ENCODE results near the gene ACAD11.

Gene ACAD11, protein sequence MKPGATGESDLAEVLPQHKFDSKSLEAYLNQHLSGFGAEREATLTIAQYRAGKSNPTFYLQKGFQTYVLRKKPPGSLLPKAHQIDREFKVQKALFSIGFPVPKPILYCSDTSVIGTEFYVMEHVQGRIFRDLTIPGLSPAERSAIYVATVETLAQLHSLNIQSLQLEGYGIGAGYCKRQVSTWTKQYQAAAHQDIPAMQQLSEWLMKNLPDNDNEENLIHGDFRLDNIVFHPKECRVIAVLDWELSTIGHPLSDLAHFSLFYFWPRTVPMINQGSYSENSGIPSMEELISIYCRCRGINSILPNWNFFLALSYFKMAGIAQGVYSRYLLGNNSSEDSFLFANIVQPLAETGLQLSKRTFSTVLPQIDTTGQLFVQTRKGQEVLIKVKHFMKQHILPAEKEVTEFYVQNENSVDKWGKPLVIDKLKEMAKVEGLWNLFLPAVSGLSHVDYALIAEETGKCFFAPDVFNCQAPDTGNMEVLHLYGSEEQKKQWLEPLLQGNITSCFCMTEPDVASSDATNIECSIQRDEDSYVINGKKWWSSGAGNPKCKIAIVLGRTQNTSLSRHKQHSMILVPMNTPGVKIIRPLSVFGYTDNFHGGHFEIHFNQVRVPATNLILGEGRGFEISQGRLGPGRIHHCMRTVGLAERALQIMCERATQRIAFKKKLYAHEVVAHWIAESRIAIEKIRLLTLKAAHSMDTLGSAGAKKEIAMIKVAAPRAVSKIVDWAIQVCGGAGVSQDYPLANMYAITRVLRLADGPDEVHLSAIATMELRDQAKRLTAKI

DNA sequence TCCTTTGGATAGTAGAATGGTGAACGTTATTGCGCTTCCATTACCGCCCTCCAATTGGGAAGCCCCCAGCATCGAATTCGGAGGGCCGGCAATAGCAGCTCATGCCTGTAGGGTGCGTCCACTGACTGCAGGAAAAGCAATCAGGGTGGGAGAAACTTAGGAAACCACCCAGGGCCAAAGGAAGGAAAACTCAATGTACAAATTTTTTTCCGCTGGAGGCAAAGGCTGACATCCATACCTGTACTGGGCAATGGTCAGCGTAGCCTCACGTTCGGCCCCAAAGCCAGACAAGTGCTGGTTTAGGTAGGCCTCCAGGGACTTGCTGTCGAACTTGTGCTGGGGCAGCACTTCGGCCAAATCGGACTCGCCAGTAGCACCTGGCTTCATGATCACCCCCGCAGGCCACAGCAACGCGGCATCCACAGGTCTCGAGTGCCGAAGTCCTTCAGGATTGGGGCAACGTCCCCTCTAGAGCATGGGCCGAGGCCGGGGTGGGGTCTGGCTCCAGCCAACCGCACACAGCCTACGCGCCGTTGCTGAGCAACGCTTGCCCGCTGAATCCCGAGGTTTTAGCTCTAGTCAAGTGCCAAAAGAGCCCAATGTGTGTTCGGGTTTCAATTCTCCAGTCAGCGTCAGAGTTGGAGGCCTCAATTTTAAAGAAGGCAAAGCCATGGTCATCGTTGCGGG, at the start of gene ACAD11:
Gene ACAD11, minus strand, starts transcription at position 445 of the 687 bp plus-strand sequence. Its CDS starts 58 bp downstream, at position 387.
- Histone ChIP-seq H3K79me2 (ENCODE audit: control insufficient read depth, insufficient read depth, low read length, unreplicated experiment) (peaks cover 52% of the 10 kb centered on the region), H3K4me1 (ENCODE audit: control insufficient read depth, insufficient read depth, low read length, unreplicated experiment) (peaks cover 20% of the 10 kb centered on the region), H3K4me3 (ENCODE audit: low read depth, low read length) (peak within 1 kb of the TSS; percentile 98), H2AFZ (ENCODE audit: low read length, unreplicated experiment) (peak within 1 kb of the TSS; percentile 74), H3K27me3 (ENCODE audit: insufficient read depth, low read length) (no peaks in the 10 kb centered on the region), H3K36me3 (ENCODE audit: insufficient read depth, low read length) (no peaks in the 10 kb centered on the region), H3K27ac (ENCODE audit: low read depth, low read length) (peak within 1 kb of the TSS; percentile 87)

DNA sequence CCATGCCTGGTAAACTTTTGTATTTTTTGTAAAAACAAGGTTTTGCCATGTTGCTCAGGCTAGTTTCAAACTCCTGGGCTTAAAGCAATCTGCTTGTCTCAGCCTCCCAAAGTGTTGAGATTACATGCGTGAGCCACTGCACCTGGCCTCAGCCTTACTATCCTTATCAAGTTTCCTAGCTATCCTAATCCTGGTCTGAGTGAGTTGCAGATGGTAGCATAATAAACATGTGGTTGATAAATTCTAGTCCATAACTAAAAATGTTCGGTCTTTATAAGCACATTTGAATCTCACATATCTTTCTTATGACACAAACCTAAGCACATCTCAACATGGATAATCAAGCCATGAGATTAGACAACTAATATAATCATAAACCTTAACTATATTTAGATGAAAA, 44.1 kb upstream of the ACAD11 start:
- peaks cover 46% of the 10 kb centered on the region for H3K36me3 ChIP-seq (ENCODE audit: insufficient read depth, low read length)
- no peaks in the 10 kb centered on the region for H3K27me3 ChIP-seq (ENCODE audit: insufficient read depth, low read length)
- no peaks in the 10 kb centered on the region for H3K4me1 ChIP-seq (ENCODE audit: control insufficient read depth, insufficient read depth, low read length, unreplicated experiment)

DNA sequence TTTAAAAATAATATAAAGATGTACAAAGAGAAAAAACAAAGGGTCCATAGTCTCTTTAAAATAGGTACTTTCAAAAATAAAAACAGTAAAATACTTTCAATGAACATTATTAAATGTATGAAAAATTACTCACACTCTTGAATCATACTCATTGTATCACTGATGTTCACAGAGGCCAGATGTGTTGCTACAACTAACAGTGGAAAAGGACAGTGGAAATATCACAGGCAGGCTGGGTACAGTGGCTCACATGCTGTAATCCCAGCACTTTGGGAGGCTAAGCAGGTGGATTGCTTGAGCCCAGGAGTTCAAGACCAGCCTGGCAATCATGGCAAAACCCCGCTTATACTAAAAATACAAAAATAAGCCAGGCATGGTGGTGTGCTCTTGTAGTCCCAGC, 35.8 kb upstream of the ACAD11 start:
- no peak overlapping the region for H2AFZ ChIP-seq (ENCODE audit: low read length, unreplicated experiment)
- H3K27ac ChIP-seq (ENCODE audit: low read depth, low read length) = no peak overlapping the region
- H3K36me3 ChIP-seq (ENCODE audit: insufficient read depth, low read length) = peaks cover 33% of the 10 kb centered on the region
- no peaks in the 10 kb centered on the region for H3K4me1 ChIP-seq (ENCODE audit: control insufficient read depth, insufficient read depth, low read length, unreplicated experiment)
- H3K79me2 ChIP-seq (ENCODE audit: control insufficient read depth, insufficient read depth, low read length, unreplicated experiment) = no peaks in the 10 kb centered on the region
- no peaks in the 10 kb centered on the region for H3K27me3 ChIP-seq (ENCODE audit: insufficient read depth, low read length)
- no peak overlapping the region for H3K4me3 ChIP-seq (ENCODE audit: low read depth, low read length)

More for the DNA sequence above, 44.1 kb upstream of the ACAD11 start:
- Histone ChIP-seq H2AFZ (ENCODE audit: low read length, unreplicated experiment) (no peak overlapping the region), H3K27ac (ENCODE audit: low read depth, low read length) (no peak overlapping the region), H3K79me2 (ENCODE audit: control insufficient read depth, insufficient read depth, low read length, unreplicated experiment) (no peaks in the 10 kb centered on the region), H3K4me3 (ENCODE audit: low read depth, low read length) (no peak overlapping the region)

DNA sequence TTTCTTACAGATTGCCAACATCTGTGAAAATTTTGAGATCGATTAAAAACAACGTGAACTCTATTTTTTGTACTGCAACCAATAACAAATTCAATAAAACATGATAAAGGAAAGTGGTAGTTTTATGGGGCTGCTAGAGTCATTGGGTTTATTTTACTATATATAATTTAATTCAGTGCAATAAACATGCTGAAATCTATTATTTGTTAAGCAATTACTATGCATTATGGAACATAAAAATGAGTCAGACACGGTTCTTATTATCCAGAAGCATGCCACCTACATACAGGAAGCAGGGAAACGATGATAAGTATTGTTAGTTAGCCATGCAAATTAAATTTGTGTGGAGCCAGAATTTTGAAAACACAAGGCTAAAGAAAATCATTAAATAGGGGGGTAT, 35.4 kb upstream of the ACAD11 start:
- no peaks in the 10 kb centered on the region for H3K4me1 ChIP-seq (ENCODE audit: control insufficient read depth, insufficient read depth, low read length, unreplicated experiment)
- H3K27me3 ChIP-seq (ENCODE audit: insufficient read depth, low read length) = no peaks in the 10 kb centered on the region
- H3K4me3 ChIP-seq (ENCODE audit: low read depth, low read length) = no peak overlapping the region
- H3K27ac ChIP-seq (ENCODE audit: low read depth, low read length) = no peak overlapping the region
- H2AFZ ChIP-seq (ENCODE audit: low read length, unreplicated experiment) = no peak overlapping the region
- no peaks in the 10 kb centered on the region for H3K79me2 ChIP-seq (ENCODE audit: control insufficient read depth, insufficient read depth, low read length, unreplicated experiment)
- H3K36me3 ChIP-seq (ENCODE audit: insufficient read depth, low read length) = peaks cover 32% of the 10 kb centered on the region

DNA sequence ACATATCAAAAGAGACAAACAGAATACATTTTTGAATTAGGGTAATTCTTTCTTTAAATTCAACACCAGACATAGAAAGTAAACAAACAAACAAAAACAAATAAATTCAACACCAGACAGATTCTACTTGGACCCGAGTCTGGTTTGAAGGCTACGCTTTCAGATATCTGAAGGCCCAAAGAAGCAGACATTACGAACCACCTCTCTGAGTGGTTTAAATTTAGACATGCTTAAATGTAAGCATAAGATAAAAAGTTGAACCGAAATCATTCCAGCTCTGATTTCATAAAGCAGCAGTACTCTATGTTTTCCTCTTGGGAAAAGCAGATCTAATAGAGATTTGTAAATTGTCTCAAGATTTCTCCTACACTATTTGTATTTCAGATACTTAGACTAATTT, 30.4 kb upstream of the ACAD11 start:
- Histone ChIP-seq H2AFZ (ENCODE audit: low read length, unreplicated experiment) (no peak overlapping the region), H3K27me3 (ENCODE audit: insufficient read depth, low read length) (no peaks in the 10 kb centered on the region), H3K4me3 (ENCODE audit: low read depth, low read length) (no peak overlapping the region), H3K36me3 (ENCODE audit: insufficient read depth, low read length) (peaks cover 49% of the 10 kb centered on the region), H3K27ac (ENCODE audit: low read depth, low read length) (no peak overlapping the region), H3K79me2 (ENCODE audit: control insufficient read depth, insufficient read depth, low read length, unreplicated experiment) (no peaks in the 10 kb centered on the region), H3K4me1 (ENCODE audit: control insufficient read depth, insufficient read depth, low read length, unreplicated experiment) (no peaks in the 10 kb centered on the region)

DNA sequence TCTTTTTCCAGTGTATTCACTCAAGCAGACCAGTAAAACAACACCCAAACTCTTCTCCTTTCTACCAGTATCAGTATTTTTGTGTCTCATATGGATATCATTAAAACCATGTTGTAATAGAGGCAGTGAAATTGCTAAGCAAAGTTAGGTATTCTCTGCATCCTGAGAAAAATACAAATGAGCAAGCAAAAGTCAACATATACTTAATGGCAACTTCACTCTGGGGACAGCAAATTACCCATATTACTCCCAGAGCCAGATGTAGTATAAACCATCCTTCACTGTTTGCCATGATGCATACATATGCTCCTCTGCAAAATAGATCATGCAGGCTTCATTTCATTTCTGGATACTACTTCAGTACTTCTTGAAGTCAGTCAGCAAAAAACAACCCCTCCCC, 22.6 kb upstream of the ACAD11 start:
- no peaks in the 10 kb centered on the region for H3K27me3 ChIP-seq (ENCODE audit: insufficient read depth, low read length)
- no peak overlapping the region for H2AFZ ChIP-seq (ENCODE audit: low read length, unreplicated experiment)
- H3K79me2 ChIP-seq (ENCODE audit: control insufficient read depth, insufficient read depth, low read length, unreplicated experiment) = no peaks in the 10 kb centered on the region
- H3K4me1 ChIP-seq (ENCODE audit: control insufficient read depth, insufficient read depth, low read length, unreplicated experiment) = no peaks in the 10 kb centered on the region
- H3K4me3 ChIP-seq (ENCODE audit: low read depth, low read length) = no peak overlapping the region
- no peak overlapping the region for H3K27ac ChIP-seq (ENCODE audit: low read depth, low read length)
- H3K36me3 ChIP-seq (ENCODE audit: insufficient read depth, low read length) = peaks cover 24% of the 10 kb centered on the region

GRCh38 chr3:132681421-132681820, 21.8 kb upstream of the ACAD11 start:
- Histone ChIP-seq H3K79me2 (ENCODE audit: control insufficient read depth, insufficient read depth, low read length, unreplicated experiment) (no peaks in the 10 kb centered on the region), H2AFZ (ENCODE audit: low read length, unreplicated experiment) (no peak overlapping the region), H3K4me3 (ENCODE audit: low read depth, low read length) (no peak overlapping the region), H3K27me3 (ENCODE audit: insufficient read depth, low read length) (no peaks in the 10 kb centered on the region), H3K36me3 (ENCODE audit: insufficient read depth, low read length) (peaks cover 24% of the 10 kb centered on the region), H3K27ac (ENCODE audit: low read depth, low read length) (no peak overlapping the region), H3K4me1 (ENCODE audit: control insufficient read depth, insufficient read depth, low read length, unreplicated experiment) (no peaks in the 10 kb centered on the region)

DNA sequence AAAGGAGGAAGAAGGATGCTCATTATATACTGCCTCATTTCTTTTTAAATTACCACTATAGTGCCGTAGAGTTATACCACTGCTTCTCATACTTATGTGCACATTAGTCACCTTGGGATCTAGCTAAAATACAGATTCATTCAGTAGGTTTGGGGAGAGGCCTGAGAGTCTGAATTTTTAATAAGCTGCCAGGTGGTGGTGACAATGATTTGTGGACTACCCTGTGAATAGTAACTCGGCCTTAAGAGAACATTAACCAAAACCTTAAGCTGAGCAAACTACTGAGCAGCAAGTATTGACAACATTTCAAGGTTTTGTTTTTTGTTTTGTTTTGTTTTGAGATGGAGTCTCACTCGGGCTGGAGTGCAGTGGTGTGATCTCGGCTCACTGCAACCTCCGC, 20.3 kb upstream of the ACAD11 start:
- H2AFZ ChIP-seq (ENCODE audit: low read length, unreplicated experiment) = no peak overlapping the region
- no peaks in the 10 kb centered on the region for H3K4me1 ChIP-seq (ENCODE audit: control insufficient read depth, insufficient read depth, low read length, unreplicated experiment)
- H3K27ac ChIP-seq (ENCODE audit: low read depth, low read length) = no peak overlapping the region
- no peaks in the 10 kb centered on the region for H3K27me3 ChIP-seq (ENCODE audit: insufficient read depth, low read length)
- no peaks in the 10 kb centered on the region for H3K79me2 ChIP-seq (ENCODE audit: control insufficient read depth, insufficient read depth, low read length, unreplicated experiment)
- no peak overlapping the region for H3K4me3 ChIP-seq (ENCODE audit: low read depth, low read length)
- H3K36me3 ChIP-seq (ENCODE audit: insufficient read depth, low read length) = peaks cover 26% of the 10 kb centered on the region

DNA sequence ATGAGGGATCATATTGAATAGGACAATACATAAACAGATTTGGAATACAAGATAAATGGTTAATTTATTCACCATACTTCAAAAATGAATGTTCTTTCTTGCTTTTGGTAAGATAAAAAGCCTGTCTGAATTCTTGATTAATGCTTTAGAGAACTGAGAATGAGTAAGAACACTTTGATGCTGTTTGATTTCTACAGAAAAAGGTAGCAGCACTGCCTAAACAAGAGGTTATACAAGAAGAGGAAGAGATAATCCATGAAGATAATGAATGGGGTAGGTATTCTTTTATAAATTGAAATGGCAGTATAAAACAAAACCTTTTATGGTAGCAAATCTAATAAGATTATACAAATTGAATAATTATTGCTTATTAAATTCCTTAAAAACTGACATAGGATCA, 15.8 kb upstream of the ACAD11 start:
- no peaks in the 10 kb centered on the region for H3K27me3 ChIP-seq (ENCODE audit: insufficient read depth, low read length)
- no peak overlapping the region for H3K27ac ChIP-seq (ENCODE audit: low read depth, low read length)
- peaks cover 14% of the 10 kb centered on the region; the same call in 1 of the 2 replicates for H3K36me3 ChIP-seq (ENCODE audit: insufficient read depth, low read length)
- H2AFZ ChIP-seq (ENCODE audit: low read length, unreplicated experiment) = no peak overlapping the region
- H3K4me1 ChIP-seq (ENCODE audit: control insufficient read depth, insufficient read depth, low read length, unreplicated experiment) = no peaks in the 10 kb centered on the region
- no peaks in the 10 kb centered on the region for H3K79me2 ChIP-seq (ENCODE audit: control insufficient read depth, insufficient read depth, low read length, unreplicated experiment)
- no peak overlapping the region for H3K4me3 ChIP-seq (ENCODE audit: low read depth, low read length)

GRCh38 chr3:132669256-132669777, 9.7 kb upstream of the ACAD11 start:
- H3K27ac ChIP-seq (ENCODE audit: low read depth, low read length) = no peak overlapping the region
- H2AFZ ChIP-seq (ENCODE audit: low read length, unreplicated experiment) = no peak overlapping the region
- peaks cover 11% of the 10 kb centered on the region for H3K36me3 ChIP-seq (ENCODE audit: insufficient read depth, low read length)
- peaks cover 6% of the 10 kb centered on the region for H3K4me1 ChIP-seq (ENCODE audit: control insufficient read depth, insufficient read depth, low read length, unreplicated experiment)
- no peak overlapping the region for H3K4me3 ChIP-seq (ENCODE audit: low read depth, low read length)
- peaks cover 11% of the 10 kb centered on the region for H3K79me2 ChIP-seq (ENCODE audit: control insufficient read depth, insufficient read depth, low read length, unreplicated experiment)
- H3K27me3 ChIP-seq (ENCODE audit: insufficient read depth, low read length) = no peaks in the 10 kb centered on the region

Measured in ACC112 (cell line).